Spleen (tissue), 7 donors: Measurements from ENCODE around the gene CLPX.
"Not testable (repeated sequence)": the region's sequence is repeated elsewhere in the genome, so short reads cannot be mapped to it uniquely, and the experiment has no call there.

Experiments used
- POLR2A ChIP-seq, 3 donors: fragments of 450-650 bp; IDR thresholded peaks; one replicate each; pipeline ENCODE4 v1.5.1; 2017; ENCODE audit warnings: antibody characterized with exemption in 3 of 3, mild to moderate bottlenecking in 1 of 3
- TF ChIP-seq, protein P1 (sequence below), 11 experiments: fragments of 200-600 bp in 7 of 11; fragments of 450-650 bp in 4 of 11; sonication (generic) in 4 of 11; IDR thresholded peaks in 8 of 11; conservative IDR thresholded peaks in 3 of 11; 1 replicate in 7 of 11; 2 replicates in 4 of 11; pipeline versions ENCODE4 v1.4.0 to v1.8.0; 2016 to 2021; ENCODE audit warnings: antibody characterized with exemption in 11 of 11, inconsistent platforms in 4 of 11, mild to moderate bottlenecking in 1 of 11
- donor health status: DM: no; HTN: no; CAD: no; lungs with moderate emphysema.
- donor health status: DM: no; HTN: no; CAD: no.
- donor health status: DM: no; HTN: no; CAD: no.

DNA sequence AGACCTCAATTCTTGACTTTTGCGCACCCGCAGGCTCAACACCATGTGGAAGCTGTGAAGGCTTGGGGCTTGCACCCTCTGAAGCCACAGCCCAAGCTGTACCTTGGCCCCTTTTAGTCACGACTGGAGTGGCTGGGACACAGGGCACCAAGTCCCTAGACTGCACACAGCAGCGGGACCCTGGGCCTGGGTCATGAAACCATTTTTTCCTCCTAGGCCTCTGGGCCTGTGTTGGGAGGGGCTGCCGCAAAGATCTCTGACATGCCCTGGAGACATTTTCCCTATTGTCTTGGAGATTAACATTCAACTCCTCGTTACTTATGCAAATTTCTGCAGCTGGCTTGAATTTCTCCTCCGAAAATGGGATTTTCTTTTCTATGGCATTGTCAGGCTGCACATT, 48.1 kb downstream of the CLPX start:
- TF ChIP-seq, protein P1, sequence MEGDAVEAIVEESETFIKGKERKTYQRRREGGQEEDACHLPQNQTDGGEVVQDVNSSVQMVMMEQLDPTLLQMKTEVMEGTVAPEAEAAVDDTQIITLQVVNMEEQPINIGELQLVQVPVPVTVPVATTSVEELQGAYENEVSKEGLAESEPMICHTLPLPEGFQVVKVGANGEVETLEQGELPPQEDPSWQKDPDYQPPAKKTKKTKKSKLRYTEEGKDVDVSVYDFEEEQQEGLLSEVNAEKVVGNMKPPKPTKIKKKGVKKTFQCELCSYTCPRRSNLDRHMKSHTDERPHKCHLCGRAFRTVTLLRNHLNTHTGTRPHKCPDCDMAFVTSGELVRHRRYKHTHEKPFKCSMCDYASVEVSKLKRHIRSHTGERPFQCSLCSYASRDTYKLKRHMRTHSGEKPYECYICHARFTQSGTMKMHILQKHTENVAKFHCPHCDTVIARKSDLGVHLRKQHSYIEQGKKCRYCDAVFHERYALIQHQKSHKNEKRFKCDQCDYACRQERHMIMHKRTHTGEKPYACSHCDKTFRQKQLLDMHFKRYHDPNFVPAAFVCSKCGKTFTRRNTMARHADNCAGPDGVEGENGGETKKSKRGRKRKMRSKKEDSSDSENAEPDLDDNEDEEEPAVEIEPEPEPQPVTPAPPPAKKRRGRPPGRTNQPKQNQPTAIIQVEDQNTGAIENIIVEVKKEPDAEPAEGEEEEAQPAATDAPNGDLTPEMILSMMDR (IDR thresholded peaks at IDR 0.05 in 8 of 11, conservative IDR thresholded peaks at IDR 0.05 in 3 of 11) = not testable (repeated sequence)
- not testable (repeated sequence) for TF ChIP-seq POLR2A (IDR thresholded peaks at IDR 0.05)
